Choroid plexus epithelial cell (primary cell): ENCODE measurements around the gene SLAMF9.

Experiments
- DNase-seq: peaks from one replicate; pipeline ENCODE4 v3.0.0-alpha.2; 2010; ENCODE audit warnings: low read depth
- H3K4me3 ChIP-seq: 2 replicates; pipeline ENCODE4 v1.5.1; 2011; ENCODE audit warnings: low read depth, mild to moderate bottlenecking, control low read depth, low read length, moderate library complexity
- CTCF ChIP-seq: conservative IDR thresholded peaks from 2 replicates; pipeline ENCODE4 v1.5.1; 2011; ENCODE audit warnings: low read depth, mild to moderate bottlenecking, control low read depth, inconsistent platforms, low read length, moderate library complexity

SLAMF9 gene

GRCh38 chr1:159935719-159936272, 18.2 kb downstream of the SLAMF9 start:
- H3K4me3 ChIP-seq = no peak overlapping the region
- DNase-seq = no peak
- no peak for TF ChIP-seq CTCF

- TF ChIP-seq CTCF = no peak
- no peak overlapping the region for H3K4me3 ChIP-seq
- DNase-seq = no peak
Measured at GRCh38 chr1:159935305-159935704, 18.7 kb downstream of the SLAMF9 start.

- no peak for DNase-seq
- no peak for TF ChIP-seq CTCF
- H3K4me3 ChIP-seq = no peak overlapping the region
Measured at GRCh38 chr1:159934136-159935039, 19.6 kb downstream of the SLAMF9 start.

GRCh38 chr1:159933347-159933746, 20.7 kb downstream of the SLAMF9 start:
- TF ChIP-seq CTCF = no peak
- no peak for DNase-seq
- H3K4me3 ChIP-seq = no peak overlapping the region

- DNase-seq = peak; percentile 46
- H3K4me3 ChIP-seq = no peak overlapping the region
- TF ChIP-seq CTCF = peak; percentile 2
Measured at GRCh38 chr1:159932296-159933285, 21.4 kb downstream of the SLAMF9 start.

DNA sequence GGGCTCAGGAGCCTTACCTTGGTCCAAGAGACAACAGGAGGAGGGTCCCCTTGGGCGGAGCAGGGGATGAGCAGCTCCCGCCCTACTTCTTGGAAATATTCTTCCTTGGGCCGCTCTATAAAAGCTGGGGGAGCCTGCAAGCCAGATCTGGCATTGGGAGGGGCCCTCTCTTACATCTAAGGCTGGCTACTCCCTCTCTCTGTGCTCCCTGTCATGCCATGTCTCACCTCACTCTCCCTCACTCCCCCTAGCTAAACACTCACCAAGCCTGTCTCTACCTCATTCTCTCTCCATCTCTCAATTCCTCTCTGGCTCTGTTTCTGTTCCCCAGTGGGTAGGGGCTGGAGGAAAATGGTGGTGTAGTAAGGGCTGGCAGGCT, 22.3 kb downstream of the SLAMF9 start:
- H3K4me3 ChIP-seq = no peak overlapping the region
- TF ChIP-seq CTCF = no peak
- DNase-seq = no peak
